Duodenal mucosa (tissue), 2 donors: ENCODE data around the gene SLC25A21.

Experiments used
- H3K27ac ChIP-seq: one replicate; pipeline ENCODE4 v1.7.0; 2013; ENCODE audit warnings: low read depth, low read length
- H3K27me3 ChIP-seq, 2 donors: one replicate each; pipeline ENCODE4 v1.7.0; 2013; ENCODE audit warnings: low read length in 2 of 2, control low read depth in 1 of 2; ENCODE audit not compliant: insufficient read depth in 2 of 2, control insufficient read depth in 1 of 2
- H3K36me3 ChIP-seq, 2 donors: one replicate each; pipeline ENCODE4 v1.7.0; 2013; ENCODE audit warnings: low read length in 2 of 2, control low read depth in 1 of 2; ENCODE audit not compliant: insufficient read depth in 2 of 2, control insufficient read depth in 1 of 2
- H3K4me1 ChIP-seq, 2 donors: one replicate each; pipeline ENCODE4 v1.7.0; 2013; ENCODE audit warnings: low read length in 2 of 2, control low read depth in 1 of 2; ENCODE audit not compliant: insufficient read depth in 2 of 2, control insufficient read depth in 1 of 2
- H3K4me3 ChIP-seq, 2 donors: one replicate each; pipeline ENCODE4 v1.7.0; 2013; ENCODE audit warnings: low read length in 2 of 2, low read depth in 1 of 2
- H3K9ac ChIP-seq, 2 donors: one replicate each; pipeline ENCODE4 v1.7.0; 2013; ENCODE audit warnings: low read length in 2 of 2, low read depth in 1 of 2
- H3K9me3 ChIP-seq, 2 donors: one replicate each; pipeline ENCODE4 v1.7.0; 2013; ENCODE audit warnings: low read length in 2 of 2, control low read depth in 1 of 2; ENCODE audit not compliant: control insufficient read depth in 1 of 2

The SLC25A21 gene

DNA sequence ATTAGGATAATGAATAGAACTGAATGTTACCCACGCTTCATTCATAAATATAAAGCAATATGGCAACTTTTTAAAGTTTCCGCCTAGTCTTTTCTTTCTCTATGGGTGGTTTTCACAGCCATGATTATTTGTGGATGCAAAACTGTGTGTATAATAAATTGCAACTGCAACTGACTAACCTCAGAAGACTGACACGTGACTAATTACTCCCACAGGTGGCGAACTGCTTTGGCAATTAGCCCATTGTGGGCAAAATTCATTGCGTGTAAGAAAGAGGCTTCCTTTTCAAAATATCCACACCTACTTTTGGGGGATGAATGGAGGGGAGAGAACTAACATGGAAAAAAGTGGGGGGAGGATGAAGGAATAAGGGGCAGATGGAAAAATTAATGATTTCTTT lies 79.0 kb downstream of the SLC25A21 start:
- H3K4me1 ChIP-seq, result no peaks in the 10 kb centered on the region
- no peaks in the 10 kb centered on the region for H3K27me3 ChIP-seq
- no peak overlapping the region for H3K27ac ChIP-seq
- no peaks in the 10 kb centered on the region for H3K9me3 ChIP-seq
- H3K36me3 ChIP-seq, result no peaks in the 10 kb centered on the region
- no peak overlapping the region for H3K4me3 ChIP-seq
- H3K9ac ChIP-seq, result no peak overlapping the region

DNA sequence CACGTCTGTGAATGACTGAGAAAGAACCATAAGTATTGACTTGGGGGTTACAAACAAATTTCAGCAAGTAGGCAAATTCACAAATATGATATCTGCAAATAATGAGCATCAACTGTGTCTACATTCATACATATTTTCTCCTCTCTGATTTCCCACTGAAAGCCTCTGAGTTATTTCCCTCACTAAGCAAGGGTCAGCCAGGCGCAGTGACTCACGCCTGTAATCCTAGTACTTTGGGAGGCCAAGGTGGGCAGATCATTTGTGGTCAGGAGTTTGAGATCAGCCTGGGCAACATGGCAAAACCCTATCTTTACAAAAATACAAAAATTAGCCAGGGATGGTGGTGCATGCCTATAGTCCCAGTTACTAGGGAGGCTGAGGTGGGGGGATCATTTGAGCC lies 80.8 kb downstream of the SLC25A21 start:
- Histone ChIP-seq H3K27me3 (no peaks in the 10 kb centered on the region), H3K4me3 (no peak overlapping the region), H3K36me3 (no peaks in the 10 kb centered on the region), H3K4me1 (no peaks in the 10 kb centered on the region), H3K9me3 (no peaks in the 10 kb centered on the region), H3K9ac (no peak overlapping the region), H3K27ac (no peak overlapping the region)

DNA sequence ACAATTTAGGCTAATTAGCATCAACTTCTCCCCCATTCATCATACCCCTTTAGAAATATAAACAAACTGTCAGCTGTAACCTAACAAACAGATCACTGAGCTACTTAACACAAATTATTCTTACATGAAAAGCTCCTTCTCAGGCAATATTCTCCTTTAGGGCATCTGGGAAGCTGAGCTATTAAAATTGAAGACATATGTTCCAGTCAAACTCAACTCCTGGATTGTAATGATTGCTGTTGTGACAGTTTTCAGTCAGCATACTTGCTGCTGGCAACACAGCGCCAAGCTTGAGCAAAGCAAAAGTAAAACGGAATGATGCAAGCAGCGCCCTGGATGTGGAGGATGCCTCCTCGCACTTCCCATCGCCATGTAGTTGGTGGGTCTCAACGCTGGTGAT lies 82.4 kb downstream of the SLC25A21 start:
- H3K9ac ChIP-seq, result no peak overlapping the region
- no peaks in the 10 kb centered on the region for H3K9me3 ChIP-seq
- no peaks in the 10 kb centered on the region for H3K27me3 ChIP-seq
- no peak overlapping the region for H3K4me3 ChIP-seq
- no peaks in the 10 kb centered on the region for H3K36me3 ChIP-seq
- no peaks in the 10 kb centered on the region for H3K4me1 ChIP-seq
- H3K27ac ChIP-seq, result no peak overlapping the region

DNA sequence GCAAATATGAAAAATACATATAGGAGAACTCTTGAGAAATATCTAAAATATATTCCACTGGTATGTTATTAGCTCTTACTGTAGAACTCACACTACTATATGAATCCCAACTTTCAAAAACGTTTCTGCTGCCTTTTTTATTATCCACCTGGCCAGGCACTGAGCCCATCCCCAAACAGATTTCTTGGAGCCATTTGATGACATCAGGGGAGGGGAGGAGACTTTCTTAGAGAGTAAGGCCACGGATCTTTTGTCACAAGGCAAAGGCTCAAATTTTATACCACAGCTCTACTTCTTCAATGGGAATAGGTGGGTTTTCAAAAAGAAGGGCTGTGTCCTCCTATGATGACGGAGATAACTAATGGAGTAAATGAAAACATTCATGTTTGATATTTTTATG lies 83.0 kb downstream of the SLC25A21 start:
- H3K36me3 ChIP-seq, result no peaks in the 10 kb centered on the region
- no peaks in the 10 kb centered on the region for H3K9me3 ChIP-seq
- H3K27me3 ChIP-seq, result no peaks in the 10 kb centered on the region
- H3K9ac ChIP-seq, result no peak overlapping the region
- no peak overlapping the region for H3K27ac ChIP-seq
- no peak overlapping the region for H3K4me3 ChIP-seq
- H3K4me1 ChIP-seq, result no peaks in the 10 kb centered on the region

DNA sequence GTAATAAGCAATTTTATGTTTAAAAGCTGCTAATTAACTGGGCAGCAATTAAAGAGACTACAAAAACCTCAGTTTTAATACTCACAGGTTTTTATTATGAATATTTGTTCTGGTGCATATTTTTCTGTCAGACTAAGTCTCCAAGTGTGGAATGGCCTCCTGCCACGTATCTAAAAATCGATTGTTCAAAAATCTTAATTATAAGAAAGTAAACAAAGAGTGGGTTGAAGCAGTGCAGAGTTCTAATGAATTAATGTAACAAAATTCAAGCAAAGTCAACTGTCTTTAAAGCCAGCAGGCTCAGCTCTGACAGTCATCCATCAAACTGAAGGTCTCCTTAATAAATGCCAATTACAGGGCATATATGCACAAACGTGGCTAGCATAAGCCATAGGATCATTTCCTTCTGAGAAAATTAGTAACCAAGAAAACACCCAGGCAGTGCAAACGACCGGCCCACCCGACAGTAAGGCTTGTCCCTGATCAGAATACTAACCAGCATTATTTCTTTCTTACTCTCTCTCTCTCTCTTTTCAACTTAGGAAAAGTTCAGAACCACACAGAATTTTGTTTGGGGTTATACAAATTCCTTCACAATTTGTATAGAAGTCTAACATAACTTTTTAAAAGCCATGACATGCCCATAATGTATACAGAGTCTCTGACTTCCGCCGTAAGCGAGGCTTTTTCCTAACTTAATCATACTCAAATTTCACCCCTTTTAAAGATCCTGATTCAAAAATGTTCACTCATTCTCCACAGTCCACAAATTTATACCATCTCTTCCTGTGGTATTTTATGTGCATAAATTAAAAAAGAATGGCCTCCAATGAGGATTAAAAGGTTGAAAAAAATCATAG lies 83.8 kb downstream of the SLC25A21 start:
- no peaks in the 10 kb centered on the region for H3K36me3 ChIP-seq
- no peaks in the 10 kb centered on the region for H3K4me1 ChIP-seq
- H3K9me3 ChIP-seq, result no peaks in the 10 kb centered on the region
- H3K27ac ChIP-seq, result no peak overlapping the region
- H3K27me3 ChIP-seq, result no peaks in the 10 kb centered on the region
- no peak overlapping the region for H3K9ac ChIP-seq
- H3K4me3 ChIP-seq, result no peak overlapping the region

DNA sequence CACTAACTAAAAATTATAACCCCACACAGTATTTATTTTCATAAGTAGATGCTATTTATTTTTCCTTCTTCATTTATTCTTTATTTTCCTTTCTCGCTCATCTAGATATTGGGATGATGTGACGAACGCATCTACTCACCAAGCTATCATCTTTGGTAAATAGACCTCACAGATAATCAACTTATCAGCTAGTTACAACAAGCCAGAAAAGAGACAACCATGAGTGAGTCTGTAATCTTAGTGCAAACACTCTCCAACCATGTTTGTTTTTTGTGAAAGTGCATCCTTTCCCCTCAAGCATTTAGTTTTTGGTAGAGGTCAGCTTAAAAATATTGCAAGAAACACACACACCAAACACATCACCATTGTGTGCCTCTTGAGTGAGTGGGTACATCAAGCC lies 84.9 kb downstream of the SLC25A21 start:
- H3K4me3 ChIP-seq, result no peak overlapping the region

DNA sequence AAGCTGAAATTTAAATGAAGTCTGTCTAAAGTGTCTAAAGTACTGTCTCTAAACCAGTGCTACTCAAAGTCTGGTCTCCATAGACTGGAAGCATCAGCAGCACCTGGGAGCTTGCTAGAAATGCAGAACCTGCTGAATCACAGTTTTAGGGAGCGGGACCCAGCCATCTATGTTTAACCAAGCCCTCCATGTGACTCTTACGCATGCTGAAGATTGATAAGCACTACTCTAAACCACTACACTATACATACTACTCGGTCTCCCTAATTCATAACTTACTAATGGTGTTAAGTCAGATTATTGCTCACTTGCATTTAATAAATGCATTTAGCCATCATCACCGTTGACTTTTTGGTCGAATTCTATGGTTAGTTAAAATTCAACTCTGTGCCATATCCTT lies 88.8 kb downstream of the SLC25A21 start:
- Histone ChIP-seq H3K9me3 (no peaks in the 10 kb centered on the region), H3K27ac (no peak overlapping the region), H3K36me3 (no peaks in the 10 kb centered on the region), H3K27me3 (no peaks in the 10 kb centered on the region), H3K4me1 (no peaks in the 10 kb centered on the region), H3K9ac (no peak overlapping the region), H3K4me3 (no peak overlapping the region)

More for the DNA sequence above, 84.9 kb downstream of the SLC25A21 start:
- Histone ChIP-seq H3K9ac (no peak overlapping the region), H3K36me3 (no peaks in the 10 kb centered on the region), H3K27me3 (no peaks in the 10 kb centered on the region), H3K27ac (no peak overlapping the region), H3K4me1 (no peaks in the 10 kb centered on the region), H3K9me3 (no peaks in the 10 kb centered on the region)

DNA sequence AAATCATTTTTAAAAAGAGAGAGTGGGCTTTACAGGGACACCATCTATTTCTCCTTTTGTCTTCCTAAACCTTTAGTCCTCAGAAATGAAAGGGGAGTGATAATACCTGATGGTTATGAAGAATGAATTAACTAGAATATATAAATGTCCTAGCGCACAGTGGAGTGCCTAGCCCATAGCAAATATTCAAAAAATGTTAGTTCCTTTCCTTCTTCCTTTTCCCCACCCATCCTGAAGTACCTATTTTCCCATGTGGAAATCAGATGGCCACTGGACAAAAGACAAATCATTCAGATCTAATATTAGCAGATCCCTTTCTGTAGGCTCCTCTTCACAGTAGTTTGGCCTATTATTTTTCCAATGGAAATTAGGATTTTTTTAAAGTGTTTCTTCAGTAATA lies 90.0 kb downstream of the SLC25A21 start:
- Histone ChIP-seq H3K4me3 (no peak overlapping the region), H3K9me3 (no peaks in the 10 kb centered on the region), H3K27me3 (no peaks in the 10 kb centered on the region), H3K4me1 (no peaks in the 10 kb centered on the region), H3K9ac (no peak overlapping the region), H3K27ac (no peak overlapping the region), H3K36me3 (no peaks in the 10 kb centered on the region)

DNA sequence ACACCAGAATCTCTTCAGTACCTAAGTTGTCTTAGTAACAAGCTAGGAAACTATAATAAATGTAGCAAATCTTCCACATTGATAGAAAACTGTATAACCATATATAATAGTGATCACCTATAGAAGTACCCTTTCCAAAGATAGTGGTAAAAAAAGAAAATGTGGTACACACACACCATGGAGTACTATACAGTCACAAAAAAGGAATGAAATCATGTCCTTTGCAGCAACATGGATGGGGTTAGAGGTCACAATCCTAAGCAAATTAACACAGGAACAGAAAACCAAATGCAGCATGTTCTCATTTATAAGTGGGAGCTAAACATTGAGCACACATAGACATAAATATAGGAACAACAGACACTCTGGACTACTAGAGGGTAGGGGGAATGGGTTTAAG lies 90.5 kb downstream of the SLC25A21 start:
- Histone ChIP-seq H3K27me3 (no peaks in the 10 kb centered on the region), H3K9ac (no peak overlapping the region), H3K27ac (no peak overlapping the region), H3K36me3 (no peaks in the 10 kb centered on the region), H3K9me3 (no peaks in the 10 kb centered on the region), H3K4me3 (no peak overlapping the region), H3K4me1 (no peaks in the 10 kb centered on the region)

DNA sequence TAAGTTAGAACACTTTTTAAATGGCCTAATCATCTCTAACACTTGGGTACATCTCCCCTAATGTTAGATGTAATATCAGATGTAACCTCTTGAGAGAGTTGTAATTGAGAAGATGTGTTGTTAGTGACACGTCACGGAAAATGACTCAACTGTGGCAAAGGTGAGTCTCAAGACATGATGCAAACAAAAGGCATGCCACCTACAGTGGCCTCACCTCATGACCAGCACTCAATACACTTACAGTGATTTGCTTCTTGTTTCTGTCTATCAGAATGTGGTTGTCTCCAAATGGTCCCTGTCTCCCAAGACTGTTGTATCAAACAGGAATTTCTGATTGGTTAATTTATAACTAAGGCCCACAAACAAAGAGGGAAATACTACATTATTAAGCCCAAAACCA lies 91.2 kb downstream of the SLC25A21 start:
- H3K36me3 ChIP-seq, result no peaks in the 10 kb centered on the region
- no peak overlapping the region for H3K27ac ChIP-seq
- H3K9ac ChIP-seq, result no peak overlapping the region
- no peaks in the 10 kb centered on the region for H3K27me3 ChIP-seq
- no peaks in the 10 kb centered on the region for H3K9me3 ChIP-seq
- H3K4me3 ChIP-seq, result no peak overlapping the region
- no peaks in the 10 kb centered on the region for H3K4me1 ChIP-seq
